Fibroblast of the aortic adventitia (primary cell): ENCODE results near the gene KYAT1. TPM values are rescaled to one million over a fixed set of nuclear protein-coding genes. Genes with fewer than 3 reads are reported as not detected.

Experiments
- DNase-seq: peaks from one replicate; pipeline ENCODE4 v3.0.0-alpha.2; 2010; ENCODE audit warnings: low read depth
- H3K4me3 ChIP-seq: 2 replicates; pipeline ENCODE4 v1.5.1; 2011; ENCODE audit warnings: low read depth, mild to moderate bottlenecking, control low read depth, low read length, moderate library complexity
- CTCF ChIP-seq: IDR thresholded peaks from 2 replicates; pipeline ENCODE4 v1.5.1; 2011; ENCODE audit warnings: mild to moderate bottlenecking, low read length, control low read depth, inconsistent platforms; ENCODE audit not compliant: insufficient read depth
- total RNA-seq: library from RNA; depleted of rRNA; stranded (reverse); fragments of >200 nt; gene quantifications from 2 replicates; pipeline ENCODE4 v1.2.3, GENCODE V29; 2012; ENCODE audit warnings: low replicate concordance

KYAT1 gene
- total RNA-seq, 1 donor = 6.8 TPM

GRCh38 chr9:128920381-128921058 lies 38.8 kb upstream of the KYAT1 start, which contains the start of gene PHYHD1:
Gene PHYHD1, plus strand, starts transcription at chr9:128920982. Its CDS starts 1,342 bp downstream, at chr9:128922324.
- DNase-seq = peak; percentile 77
- peak within 1 kb of the TSS; percentile 5 for H3K4me3 ChIP-seq
- no peak for TF ChIP-seq CTCF

- no peak for TF ChIP-seq CTCF
- no peak overlapping the region for H3K4me3 ChIP-seq
- DNase-seq = no peak
Measured at GRCh38 chr9:128919402-128920089, 37.8 kb upstream of the KYAT1 start.

- no peak for TF ChIP-seq CTCF
- H3K4me3 ChIP-seq = no peak overlapping the region
- no peak for DNase-seq
Measured at GRCh38 chr9:128918921-128919320, 37.2 kb upstream of the KYAT1 start.

- peak; percentile 92 for DNase-seq
Measured at GRCh38 chr9:128917151-128917849, 35.5 kb upstream of the KYAT1 start.

GRCh38 chr9:128916745-128917144 lies 35.0 kb upstream of the KYAT1 start:
- no peak for DNase-seq
- TF ChIP-seq CTCF = no peak
- no peak overlapping the region for H3K4me3 ChIP-seq

More at GRCh38 chr9:128917151-128917849, 35.5 kb upstream of the KYAT1 start:
- TF ChIP-seq CTCF = no peak
- H3K4me3 ChIP-seq = no peak overlapping the region

- peak; percentile 57 for DNase-seq
- TF ChIP-seq CTCF = no peak
- H3K4me3 ChIP-seq = no peak overlapping the region
Measured at GRCh38 chr9:128916204-128916603, 34.5 kb upstream of the KYAT1 start.
